ENCODE data around the gene SRGAP3.

The SRGAP3 gene

DNA sequence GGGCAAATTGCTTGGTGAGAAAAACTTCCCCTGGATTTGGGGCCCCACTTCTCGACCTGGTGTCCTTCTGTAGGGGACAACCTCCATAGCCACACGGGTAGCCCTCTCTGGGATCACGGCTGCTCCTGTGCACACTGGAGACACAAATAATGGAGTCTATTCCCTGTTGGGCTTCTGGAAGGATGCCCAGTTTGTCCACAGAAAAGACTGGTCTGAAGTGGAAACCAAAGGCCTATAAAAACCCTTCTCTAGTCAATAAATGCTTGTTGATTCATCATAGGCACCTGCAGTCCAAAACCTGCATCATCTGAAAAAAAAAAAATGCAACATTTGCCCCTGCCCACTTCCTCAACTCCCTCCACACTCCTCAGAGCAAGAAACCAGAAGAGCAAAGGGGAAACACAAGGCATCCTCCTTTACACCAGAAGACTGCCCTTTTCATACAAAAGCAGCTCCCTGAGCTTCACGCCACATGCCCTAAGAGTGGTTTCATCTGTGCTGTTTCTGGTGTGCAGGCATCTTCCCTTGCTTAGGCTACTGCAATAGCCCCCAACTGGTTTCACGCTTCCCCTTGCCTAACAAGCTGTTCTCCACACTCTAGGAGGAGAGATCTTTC lies 36.3 kb downstream of the SRGAP3 start:
- no peak for ATAC-seq
- TF ChIP-seq ISL1 (CRISPR knock-in tag; IDR thresholded peaks at IDR 0.05), result no peak
- no peak for TF ChIP-seq ESRRG (CRISPR knock-in tag; IDR thresholded peaks at IDR 0.05)
- TF ChIP-seq, protein P1, sequence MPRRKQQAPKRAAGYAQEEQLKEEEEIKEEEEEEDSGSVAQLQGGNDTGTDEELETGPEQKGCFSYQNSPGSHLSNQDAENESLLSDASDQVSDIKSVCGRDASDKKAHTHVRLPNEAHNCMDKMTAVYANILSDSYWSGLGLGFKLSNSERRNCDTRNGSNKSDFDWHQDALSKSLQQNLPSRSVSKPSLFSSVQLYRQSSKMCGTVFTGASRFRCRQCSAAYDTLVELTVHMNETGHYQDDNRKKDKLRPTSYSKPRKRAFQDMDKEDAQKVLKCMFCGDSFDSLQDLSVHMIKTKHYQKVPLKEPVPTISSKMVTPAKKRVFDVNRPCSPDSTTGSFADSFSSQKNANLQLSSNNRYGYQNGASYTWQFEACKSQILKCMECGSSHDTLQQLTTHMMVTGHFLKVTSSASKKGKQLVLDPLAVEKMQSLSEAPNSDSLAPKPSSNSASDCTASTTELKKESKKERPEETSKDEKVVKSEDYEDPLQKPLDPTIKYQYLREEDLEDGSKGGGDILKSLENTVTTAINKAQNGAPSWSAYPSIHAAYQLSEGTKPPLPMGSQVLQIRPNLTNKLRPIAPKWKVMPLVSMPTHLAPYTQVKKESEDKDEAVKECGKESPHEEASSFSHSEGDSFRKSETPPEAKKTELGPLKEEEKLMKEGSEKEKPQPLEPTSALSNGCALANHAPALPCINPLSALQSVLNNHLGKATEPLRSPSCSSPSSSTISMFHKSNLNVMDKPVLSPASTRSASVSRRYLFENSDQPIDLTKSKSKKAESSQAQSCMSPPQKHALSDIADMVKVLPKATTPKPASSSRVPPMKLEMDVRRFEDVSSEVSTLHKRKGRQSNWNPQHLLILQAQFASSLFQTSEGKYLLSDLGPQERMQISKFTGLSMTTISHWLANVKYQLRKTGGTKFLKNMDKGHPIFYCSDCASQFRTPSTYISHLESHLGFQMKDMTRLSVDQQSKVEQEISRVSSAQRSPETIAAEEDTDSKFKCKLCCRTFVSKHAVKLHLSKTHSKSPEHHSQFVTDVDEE (CRISPR knock-in tag; IDR thresholded peaks at IDR 0.05), result no peak
- TF ChIP-seq ZFP3 (CRISPR knock-in tag; IDR thresholded peaks at IDR 0.05), result no peak
- no peak for TF ChIP-seq ZFP30 (CRISPR knock-in tag; IDR thresholded peaks at IDR 0.05)
- no peak for TF ChIP-seq ZNF565 (CRISPR knock-in tag; conservative IDR thresholded peaks at IDR 0.05; ENCODE audit: low read depth)
- no peak for TF ChIP-seq CSDC2 (CRISPR knock-in tag; IDR thresholded peaks at IDR 0.05)
- no peak for TF ChIP-seq BACH2 (CRISPR knock-in tag; IDR thresholded peaks at IDR 0.05; ENCODE audit: borderline replicate concordance)
- TF ChIP-seq GLIS3 (CRISPR knock-in tag; IDR thresholded peaks at IDR 0.05), result no peak

DNA sequence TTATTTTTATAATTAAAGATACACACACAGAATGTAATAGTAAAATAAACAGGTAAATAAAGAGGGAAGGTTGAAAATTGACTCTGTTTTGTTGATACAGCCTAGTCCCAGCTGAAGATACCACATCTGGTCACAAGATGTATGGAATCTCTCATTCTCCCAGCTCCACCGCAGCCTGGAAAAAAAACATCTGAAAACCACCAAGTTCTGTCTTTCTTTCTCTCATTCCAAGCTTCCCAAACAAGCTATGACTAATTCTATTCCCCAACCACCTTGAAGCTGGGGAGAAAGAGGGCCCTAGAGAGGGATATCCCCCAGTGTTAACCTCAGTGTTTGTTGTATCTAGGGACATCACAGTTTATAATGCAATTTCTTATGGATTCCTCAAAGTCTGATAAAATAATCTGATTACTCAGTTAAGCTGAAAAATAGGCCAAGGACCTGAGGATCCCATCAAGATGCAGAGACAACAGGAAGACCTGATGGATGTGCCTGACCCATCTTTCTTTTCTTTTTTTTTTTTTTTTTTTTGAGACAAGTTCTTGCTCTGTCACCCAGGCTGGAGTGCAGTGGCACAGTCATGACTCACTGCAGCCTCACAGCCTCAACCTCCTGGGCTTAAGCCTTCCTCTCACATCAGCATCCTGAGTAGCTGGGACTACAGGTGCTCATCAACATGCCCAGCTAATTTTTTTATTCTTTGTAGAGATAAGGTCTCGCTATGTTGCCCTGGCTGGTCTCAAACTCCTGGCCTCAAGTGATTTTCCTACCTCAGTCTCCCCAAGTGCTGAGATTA lies 38.1 kb downstream of the SRGAP3 start:
- TF ChIP-seq GLIS3 (CRISPR knock-in tag; IDR thresholded peaks at IDR 0.05), result no peak
- TF ChIP-seq RARB (CRISPR knock-in tag; IDR thresholded peaks at IDR 0.05), result no peak
- no peak for TF ChIP-seq ISL1 (CRISPR knock-in tag; IDR thresholded peaks at IDR 0.05)
- TF ChIP-seq OSR1 (CRISPR knock-in tag; IDR thresholded peaks at IDR 0.05), result no peak
- TF ChIP-seq TCF4 (CRISPR knock-in tag; IDR thresholded peaks at IDR 0.05; ENCODE audit: borderline replicate concordance), result peak; percentile 82; the same call in 1 of the 2 replicates
- TF ChIP-seq ZNF8 (CRISPR knock-in tag; IDR thresholded peaks at IDR 0.05), result no peak
- peak; percentile 57 for ATAC-seq

DNA sequence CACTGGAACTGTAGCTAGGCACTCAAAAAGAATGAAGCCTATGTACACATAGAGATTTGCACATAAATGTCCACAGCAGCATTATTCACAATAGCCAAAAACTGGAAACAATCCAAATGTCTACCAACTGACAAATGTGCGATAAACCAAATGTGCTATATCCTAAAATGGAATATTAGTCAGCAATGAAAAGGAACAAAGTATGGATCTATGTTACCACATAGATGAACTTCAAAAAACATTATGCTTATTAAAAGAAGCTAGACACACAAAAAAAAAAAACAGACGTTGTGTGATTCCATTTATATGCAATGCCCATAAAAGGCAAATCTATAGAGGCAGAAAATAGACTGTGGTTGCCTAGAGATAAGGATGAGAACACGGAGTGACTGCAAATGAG lies 39.7 kb downstream of the SRGAP3 start:
- ATAC-seq, result no peak
- TF ChIP-seq RARB (CRISPR knock-in tag; IDR thresholded peaks at IDR 0.05), result no peak
- TF ChIP-seq ZC3H10 (CRISPR knock-in tag; IDR thresholded peaks at IDR 0.05), result no peak
- no peak for TF ChIP-seq SNAI2 (CRISPR knock-in tag; IDR thresholded peaks at IDR 0.05)
- TF ChIP-seq, protein P1 (CRISPR knock-in tag; IDR thresholded peaks at IDR 0.05), result no peak
- TF ChIP-seq, protein P2, sequence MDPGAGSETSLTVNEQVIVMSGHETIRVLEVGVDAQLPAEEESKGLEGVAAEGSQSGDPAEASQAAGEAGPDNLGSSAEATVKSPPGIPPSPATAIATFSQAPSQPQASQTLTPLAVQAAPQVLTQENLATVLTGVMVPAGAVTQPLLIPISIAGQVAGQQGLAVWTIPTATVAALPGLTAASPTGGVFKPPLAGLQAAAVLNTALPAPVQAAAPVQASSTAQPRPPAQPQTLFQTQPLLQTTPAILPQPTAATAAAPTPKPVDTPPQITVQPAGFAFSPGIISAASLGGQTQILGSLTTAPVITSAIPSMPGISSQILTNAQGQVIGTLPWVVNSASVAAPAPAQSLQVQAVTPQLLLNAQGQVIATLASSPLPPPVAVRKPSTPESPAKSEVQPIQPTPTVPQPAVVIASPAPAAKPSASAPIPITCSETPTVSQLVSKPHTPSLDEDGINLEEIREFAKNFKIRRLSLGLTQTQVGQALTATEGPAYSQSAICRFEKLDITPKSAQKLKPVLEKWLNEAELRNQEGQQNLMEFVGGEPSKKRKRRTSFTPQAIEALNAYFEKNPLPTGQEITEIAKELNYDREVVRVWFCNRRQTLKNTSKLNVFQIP (CRISPR knock-in tag; IDR thresholded peaks at IDR 0.05; ENCODE audit: borderline replicate concordance, low read depth), result no peak
- no peak for TF ChIP-seq OSR1 (CRISPR knock-in tag; IDR thresholded peaks at IDR 0.05)
- TF ChIP-seq ZNF565 (CRISPR knock-in tag; conservative IDR thresholded peaks at IDR 0.05; ENCODE audit: low read depth), result no peak
- no peak for TF ChIP-seq ISL1 (CRISPR knock-in tag; IDR thresholded peaks at IDR 0.05)
- TF ChIP-seq TCF4 (CRISPR knock-in tag; IDR thresholded peaks at IDR 0.05; ENCODE audit: borderline replicate concordance), result no peak
- TF ChIP-seq ZNF8 (CRISPR knock-in tag; IDR thresholded peaks at IDR 0.05), result no peak
- no peak for TF ChIP-seq ZFP30 (CRISPR knock-in tag; IDR thresholded peaks at IDR 0.05)
- TF ChIP-seq ZNF70 (CRISPR knock-in tag; IDR thresholded peaks at IDR 0.05), result no peak
- no peak for TF ChIP-seq ESRRG (CRISPR knock-in tag; IDR thresholded peaks at IDR 0.05)
- TF ChIP-seq BACH2 (CRISPR knock-in tag; IDR thresholded peaks at IDR 0.05; ENCODE audit: borderline replicate concordance), result no peak
- TF ChIP-seq, protein P3, sequence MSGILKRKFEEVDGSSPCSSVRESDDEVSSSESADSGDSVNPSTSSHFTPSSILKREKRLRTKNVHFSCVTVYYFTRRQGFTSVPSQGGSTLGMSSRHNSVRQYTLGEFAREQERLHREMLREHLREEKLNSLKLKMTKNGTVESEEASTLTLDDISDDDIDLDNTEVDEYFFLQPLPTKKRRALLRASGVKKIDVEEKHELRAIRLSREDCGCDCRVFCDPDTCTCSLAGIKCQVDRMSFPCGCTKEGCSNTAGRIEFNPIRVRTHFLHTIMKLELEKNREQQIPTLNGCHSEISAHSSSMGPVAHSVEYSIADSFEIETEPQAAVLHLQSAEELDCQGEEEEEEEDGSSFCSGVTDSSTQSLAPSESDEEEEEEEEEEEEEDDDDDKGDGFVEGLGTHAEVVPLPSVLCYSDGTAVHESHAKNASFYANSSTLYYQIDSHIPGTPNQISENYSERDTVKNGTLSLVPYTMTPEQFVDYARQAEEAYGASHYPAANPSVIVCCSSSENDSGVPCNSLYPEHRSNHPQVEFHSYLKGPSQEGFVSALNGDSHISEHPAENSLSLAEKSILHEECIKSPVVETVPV (CRISPR knock-in tag; IDR thresholded peaks at IDR 0.05), result no peak
